Measurements from ENCODE around the gene SRRM3. TPM values are rescaled to one million over a fixed set of nuclear protein-coding genes. Genes with fewer than 3 reads are reported as not detected.
"Not testable (repeated sequence)": the region's sequence is repeated elsewhere in the genome, so short reads cannot be mapped to it uniquely, and the experiment has no call there.

Gene SRRM3
- polyA plus RNA-seq, 6 donors from 2014 or later: not detected

DNA sequence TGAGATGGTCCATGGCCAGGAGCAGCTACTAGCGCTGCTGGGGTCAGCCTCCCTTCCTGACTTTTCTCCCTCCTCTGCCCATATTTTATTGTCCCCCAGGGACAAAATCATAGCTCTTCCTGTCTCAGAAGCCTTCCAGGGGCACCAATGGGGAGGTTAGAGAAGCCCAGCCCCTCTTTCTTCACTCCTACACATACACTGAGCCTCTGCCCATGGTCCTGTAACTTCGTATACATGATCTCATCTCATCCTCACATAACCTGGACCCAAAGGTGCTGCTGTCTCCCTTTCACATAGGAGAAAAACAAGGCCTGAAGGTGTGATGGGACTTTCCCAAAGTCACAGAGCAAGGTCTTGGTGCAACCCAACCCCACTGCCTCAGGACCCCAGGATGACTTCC, 2.5 kb downstream of the SRRM3 start:
- ATAC-seq (ENCODE audit: low read depth in 2 of 2) (no peak), DNase-seq (no peak)
- H3K27me3 Mint-ChIP-seq: peaks cover 17 to 72% (median 63%) of the 10 kb centered on the region in 3 donors
- peaks cover 0 to 5% (median 1%) of the 10 kb centered on the region in 7 donors for H3K9me3 Mint-ChIP-seq
- H3K27ac Mint-ChIP-seq: no peak overlapping the region
- peak overlapping the region in 1 of 8 donors; percentile 13 for H3K4me3 Mint-ChIP-seq
- peaks cover 0 to 15% of the 10 kb centered on the region in 2 donors for H3K36me3 Mint-ChIP-seq
- no peaks in the 10 kb centered on the region for H3K4me1 Mint-ChIP-seq

GRCh38 chr7:76206633-76207032, 4.9 kb downstream of the SRRM3 start:
- ATAC-seq (ENCODE audit: low read depth in 2 of 2) (no peak), DNase-seq (no peak)
- peaks cover 0 to 3% (median 0%) of the 10 kb centered on the region in 3 donors for H3K4me1 Mint-ChIP-seq
- H3K36me3 Mint-ChIP-seq: peaks cover 0 to 15% of the 10 kb centered on the region in 2 donors
- H3K27ac Mint-ChIP-seq: no peak overlapping the region
- no peak overlapping the region for H3K4me3 Mint-ChIP-seq
- H3K9me3 Mint-ChIP-seq: peaks cover 0 to 4% (median 0%) of the 10 kb centered on the region in 7 donors
- peaks cover 14 to 77% (median 53%) of the 10 kb centered on the region in 3 donors for H3K27me3 Mint-ChIP-seq

GRCh38 chr7:76209310-76209709, 7.6 kb downstream of the SRRM3 start:
- ATAC-seq (ENCODE audit: low read depth in 2 of 2) (no peak), DNase-seq (no peak)
- H3K9me3 Mint-ChIP-seq: peaks cover 0 to under 1% (median 0%) of the 10 kb centered on the region in 7 donors
- peaks cover 5 to 60% (median 38%) of the 10 kb centered on the region in 3 donors for H3K27me3 Mint-ChIP-seq
- H3K4me3 Mint-ChIP-seq: no peak overlapping the region
- H3K36me3 Mint-ChIP-seq: peaks cover 0 to 12% of the 10 kb centered on the region in 2 donors
- H3K27ac Mint-ChIP-seq: no peak overlapping the region
- peaks cover 0 to 3% (median 0%) of the 10 kb centered on the region in 3 donors for H3K4me1 Mint-ChIP-seq

DNA sequence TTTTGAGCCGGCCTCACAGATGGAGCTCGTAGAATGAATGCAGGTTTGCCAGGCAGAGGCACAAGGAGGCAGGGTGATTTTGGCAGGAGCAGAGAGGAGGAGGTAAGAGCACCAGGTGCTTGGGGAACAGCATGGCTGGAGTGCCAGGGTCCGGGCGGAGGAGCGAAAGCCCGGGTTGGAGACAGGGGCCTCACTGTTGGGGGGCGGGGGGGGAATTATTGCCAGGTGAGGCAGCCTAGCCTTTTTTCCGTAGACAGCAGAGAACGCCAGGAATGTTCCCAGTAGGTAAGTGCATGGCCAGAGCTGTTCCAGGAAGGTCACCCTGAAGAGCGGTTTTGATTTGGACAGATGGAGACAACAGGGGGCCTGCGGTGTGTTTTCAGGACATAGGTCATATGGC, 9.5 kb downstream of the SRRM3 start:
- H3K4me1 Mint-ChIP-seq: peaks cover 0 to 3% (median 0%) of the 10 kb centered on the region in 3 donors
- H3K4me3 Mint-ChIP-seq: no peak overlapping the region
- no peaks in the 10 kb centered on the region for H3K36me3 Mint-ChIP-seq
- no peak overlapping the region for H3K27ac Mint-ChIP-seq
- peaks cover 9 to 46% (median 25%) of the 10 kb centered on the region in 3 donors for H3K27me3 Mint-ChIP-seq
- H3K9me3 Mint-ChIP-seq: no peaks in the 10 kb centered on the region
- DNase-seq (no peak), ATAC-seq (ENCODE audit: low read depth in 2 of 2) (no peak)

DNA sequence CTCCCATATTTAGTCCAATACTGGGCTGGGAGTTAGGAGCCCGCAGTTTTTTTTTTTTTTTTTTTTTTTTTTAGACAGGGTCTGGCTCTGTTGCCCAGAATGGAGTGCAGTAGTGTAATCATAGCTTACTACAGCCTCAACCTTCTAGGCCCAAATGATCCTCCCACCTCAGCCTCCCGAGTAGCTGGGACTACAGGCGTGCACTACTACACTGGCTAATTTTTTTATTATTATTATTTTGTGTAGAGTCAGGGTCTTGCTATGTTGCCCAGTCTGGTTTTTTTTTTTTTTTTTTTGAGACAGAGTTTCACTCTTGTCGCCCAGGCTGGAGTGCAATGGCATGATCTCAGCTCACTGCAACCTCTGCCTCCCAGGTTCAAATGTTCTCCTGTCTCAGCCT, 13.7 kb downstream of the SRRM3 start:
- not testable (repeated sequence) for DNase-seq; ATAC-seq (ENCODE audit: low read depth in 2 of 2); H3K4me1 Mint-ChIP-seq; H3K27ac Mint-ChIP-seq; H3K4me3 Mint-ChIP-seq; H3K36me3 Mint-ChIP-seq; H3K9me3 Mint-ChIP-seq
- peaks cover 18 to 33% (median 33%) of the 10 kb centered on the region in 3 donors for H3K27me3 Mint-ChIP-seq

DNA sequence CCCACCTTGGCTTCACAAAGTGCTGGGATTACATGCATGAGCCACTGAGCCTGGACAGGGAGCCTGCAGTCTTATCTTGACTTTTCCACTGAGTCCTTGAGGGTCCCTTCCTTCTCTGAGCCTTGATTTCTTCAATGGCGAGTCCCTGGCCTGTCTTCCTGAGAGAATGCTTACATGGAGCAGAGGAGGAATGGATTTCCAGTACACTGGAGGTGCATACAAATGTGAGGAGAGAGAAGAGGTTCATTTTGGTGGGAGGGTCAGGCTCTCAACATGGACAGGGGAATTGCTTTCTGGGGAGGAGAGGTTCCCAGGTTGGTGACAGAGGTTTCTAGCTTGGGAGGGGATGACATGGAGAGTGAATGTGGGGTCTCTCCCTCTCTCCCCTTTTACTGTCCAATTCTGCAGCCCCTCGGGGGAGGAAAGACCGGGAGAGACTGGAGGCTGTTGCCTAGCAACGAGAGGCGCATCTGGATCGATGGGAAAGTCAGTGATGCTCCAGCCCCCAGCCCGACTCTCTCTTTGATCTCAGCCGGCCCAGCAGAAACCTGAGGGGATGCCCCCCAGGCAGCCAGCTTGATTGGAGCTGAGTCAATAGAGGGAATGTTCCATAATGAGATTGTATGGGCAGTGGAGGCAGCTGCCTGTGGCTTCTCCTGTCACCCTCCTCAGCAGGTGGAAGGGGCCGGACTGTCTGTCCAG, 14.8 kb downstream of the SRRM3 start:
- Mint-ChIP-seq H3K4me3 (no peak overlapping the region), H3K27ac (peak overlapping the region in 1 of 6 donors; percentile 17), H3K27me3 (peaks cover 20 to 38% (median 27%) of the 10 kb centered on the region in 3 donors), H3K4me1 (no peaks in the 10 kb centered on the region), H3K9me3 (peaks cover 0 to 2% (median 0%) of the 10 kb centered on the region in 7 donors), H3K36me3 (peaks cover 0 to 3% of the 10 kb centered on the region in 2 donors)
- no peak for DNase-seq
- ATAC-seq (ENCODE audit: low read depth in 2 of 2): no peak

- H3K36me3 Mint-ChIP-seq: peaks cover 4 to 12% of the 10 kb centered on the region in 2 donors
- no peak overlapping the region for H3K4me3 Mint-ChIP-seq
- ATAC-seq (ENCODE audit: low read depth in 2 of 2): no peak
- H3K4me1 Mint-ChIP-seq: no peaks in the 10 kb centered on the region
- H3K9me3 Mint-ChIP-seq: peaks cover 0 to 4% (median 0%) of the 10 kb centered on the region in 7 donors
- no peak overlapping the region for H3K27ac Mint-ChIP-seq
- peaks cover 29 to 49% (median 39%) of the 10 kb centered on the region in 3 donors for H3K27me3 Mint-ChIP-seq
- DNase-seq: no peak
Measured at GRCh38 chr7:76217942-76218566, 16.4 kb downstream of the SRRM3 start.

- Mint-ChIP-seq H3K36me3 (peaks cover 5 to 14% of the 10 kb centered on the region in 2 donors), H3K4me1 (no peaks in the 10 kb centered on the region), H3K9me3 (peaks cover 0 to 5% (median 0%) of the 10 kb centered on the region in 7 donors), H3K4me3 (no peak overlapping the region), H3K27ac (no peak overlapping the region), H3K27me3 (peaks cover 37 to 46% (median 46%) of the 10 kb centered on the region in 3 donors)
- DNase-seq (no peak), ATAC-seq (ENCODE audit: low read depth in 2 of 2) (no peak)
Measured at GRCh38 chr7:76220185-76221057, 18.7 kb downstream of the SRRM3 start.

DNA sequence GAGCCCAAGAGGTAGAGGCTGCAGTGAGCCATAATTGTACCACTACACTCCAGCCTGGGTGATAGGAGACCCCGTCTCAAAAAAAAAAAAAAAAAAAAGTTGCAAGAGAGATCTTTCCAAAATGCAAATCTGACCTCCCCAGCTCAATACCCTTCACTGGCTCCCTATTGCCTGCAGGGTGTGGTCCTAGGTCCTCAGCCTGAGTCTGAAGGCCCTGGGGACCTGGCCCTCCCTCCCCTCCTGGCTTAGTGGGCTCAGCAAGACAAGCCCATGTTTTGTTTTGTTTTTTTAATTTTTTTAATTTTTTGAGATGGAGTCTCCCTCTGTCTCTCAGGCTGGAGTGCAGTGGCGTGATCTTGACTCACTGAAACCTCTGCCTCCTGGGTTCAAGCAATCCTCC, 20.6 kb downstream of the SRRM3 start:
- Mint-ChIP-seq H3K4me1 (peaks cover 0 to 2% (median 0%) of the 10 kb centered on the region in 3 donors), H3K27ac (no peak overlapping the region), H3K4me3 (no peak overlapping the region), H3K27me3 (peaks cover 45 to 53% (median 51%) of the 10 kb centered on the region in 3 donors), H3K9me3 (peaks cover 0 to 10% (median 2%) of the 10 kb centered on the region in 7 donors), H3K36me3 (peaks cover 5 to 24% of the 10 kb centered on the region in 2 donors)
- DNase-seq: no peak
- no peak for ATAC-seq (ENCODE audit: low read depth in 2 of 2)

- H3K36me3 Mint-ChIP-seq: peaks cover 5 to 26% of the 10 kb centered on the region in 2 donors
- ATAC-seq (ENCODE audit: low read depth in 2 of 2): no peak
- DNase-seq: no peak
- H3K9me3 Mint-ChIP-seq: peaks cover 0 to 12% (median 4%) of the 10 kb centered on the region in 7 donors
- peaks cover 44 to 57% (median 55%) of the 10 kb centered on the region in 3 donors for H3K27me3 Mint-ChIP-seq
- H3K4me1 Mint-ChIP-seq: peaks cover 0 to 2% (median 0%) of the 10 kb centered on the region in 3 donors
- H3K4me3 Mint-ChIP-seq: no peak overlapping the region
- peak overlapping the region in 1 of 6 donors; percentile 1 for H3K27ac Mint-ChIP-seq
Measured at GRCh38 chr7:76222839-76223238, 21.1 kb downstream of the SRRM3 start.

GRCh38 chr7:76223286-76223972, 21.7 kb downstream of the SRRM3 start:
- DNase-seq (no peak), ATAC-seq (ENCODE audit: low read depth in 2 of 2) (no peak)
- peaks cover 0 to 12% (median 4%) of the 10 kb centered on the region in 7 donors for H3K9me3 Mint-ChIP-seq
- peaks cover 5 to 26% of the 10 kb centered on the region in 2 donors for H3K36me3 Mint-ChIP-seq
- peaks cover 0 to 2% (median 0%) of the 10 kb centered on the region in 3 donors for H3K4me1 Mint-ChIP-seq
- H3K4me3 Mint-ChIP-seq: no peak overlapping the region
- H3K27ac Mint-ChIP-seq: peak overlapping the region in 1 of 6 donors; percentile 7
- H3K27me3 Mint-ChIP-seq: peaks cover 40 to 57% (median 55%) of the 10 kb centered on the region in 3 donors

DNA sequence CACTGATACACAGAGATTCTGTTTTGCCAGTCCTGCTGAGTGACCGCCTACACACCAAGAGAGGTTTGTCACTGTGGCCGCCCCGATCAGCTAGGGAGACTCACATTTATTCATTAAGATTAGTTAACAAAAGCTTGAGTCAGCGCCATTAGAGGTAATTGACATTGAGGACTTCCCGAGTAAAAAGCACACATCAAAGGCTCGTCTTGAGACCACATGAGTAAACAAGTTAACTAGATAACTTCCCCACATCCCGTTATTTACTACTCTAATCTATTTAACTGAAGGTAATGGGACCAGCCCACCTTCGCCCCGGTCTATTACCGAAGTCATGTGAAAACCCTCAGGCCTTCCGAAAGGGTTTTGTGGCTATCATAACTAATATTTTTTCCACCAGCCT, 23.0 kb downstream of the SRRM3 start:
- Mint-ChIP-seq H3K27me3 (peaks cover 45 to 61% (median 56%) of the 10 kb centered on the region in 3 donors), H3K4me3 (no peak overlapping the region), H3K4me1 (peaks cover 0 to 2% (median 0%) of the 10 kb centered on the region in 3 donors), H3K9me3 (peaks cover 0 to 12% (median 4%) of the 10 kb centered on the region in 7 donors), H3K36me3 (peaks cover 5 to 26% of the 10 kb centered on the region in 2 donors), H3K27ac (no peak overlapping the region)
- no peak for ATAC-seq (ENCODE audit: low read depth in 2 of 2)
- DNase-seq: no peak

All from naive B cell (primary cell).